Effector memory CD4-positive, alpha-beta T cell (primary cell): ENCODE measurements around the gene SLC27A1.

Experiments
- DNase-seq, 3 donors: peaks; one replicate each; pipeline ENCODE4 v3.0.0-alpha.2; 2020
- H3K27ac ChIP-seq: 2 replicates; pipeline ENCODE4 v1.7.0; 2013; ENCODE audit warnings: mild to moderate bottlenecking, low read length, moderate library complexity; ENCODE audit not compliant: insufficient read depth, poor library complexity, severe bottlenecking
- H3K27me3 ChIP-seq: replicated peaks from 2 replicates; pipeline ENCODE4 v1.7.0; 2013; ENCODE audit warnings: mild to moderate bottlenecking, low read length; ENCODE audit not compliant: insufficient read depth, control insufficient read depth, poor library complexity, severe bottlenecking
- H3K36me3 ChIP-seq: 2 replicates; pipeline ENCODE4 v1.7.0; 2013; ENCODE audit warnings: mild to moderate bottlenecking, low read length, moderate library complexity; ENCODE audit not compliant: control insufficient read depth, insufficient read depth
- H3K4me1 ChIP-seq: 2 replicates; pipeline ENCODE4 v1.7.0; 2013; ENCODE audit warnings: low read length, mild to moderate bottlenecking; ENCODE audit not compliant: control insufficient read depth, insufficient read depth, poor library complexity, severe bottlenecking
- H3K4me3 ChIP-seq: 2 replicates; pipeline ENCODE4 v1.7.0; 2013; ENCODE audit warnings: low read length, low read depth, mild to moderate bottlenecking; ENCODE audit not compliant: insufficient read depth, poor library complexity, severe bottlenecking
- H3K9me3 ChIP-seq: 2 replicates; pipeline ENCODE4 v1.7.0; 2013; ENCODE audit warnings: mild to moderate bottlenecking, low read length, moderate library complexity; ENCODE audit not compliant: control insufficient read depth

Gene SLC27A1

DNA sequence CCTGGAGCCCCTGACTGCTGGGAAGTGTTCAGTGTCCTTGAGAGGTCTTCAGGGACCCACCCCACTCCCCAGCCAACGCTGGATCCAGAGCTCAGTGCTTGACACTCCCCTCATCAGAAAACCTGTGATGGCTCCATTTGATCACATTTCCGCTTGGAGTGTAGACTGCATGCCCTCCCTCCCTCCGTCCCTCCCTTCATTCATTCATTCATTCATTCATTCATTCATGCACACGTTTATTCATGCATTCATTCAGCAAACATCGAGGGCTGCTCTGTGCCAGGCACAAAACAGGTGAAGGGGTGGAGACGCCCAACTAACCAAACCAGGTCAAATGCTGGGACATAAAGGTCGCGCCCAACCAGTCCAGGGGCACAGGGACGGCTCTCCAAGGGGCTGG is 54.8 kb downstream of the SLC27A1 start:
- DNase-seq: no peak
- H3K4me3 ChIP-seq: no peak overlapping the region
- no peaks in the 10 kb centered on the region for H3K27me3 ChIP-seq
- no peak overlapping the region for H3K27ac ChIP-seq
- H3K9me3 ChIP-seq: no peaks in the 10 kb centered on the region
- H3K36me3 ChIP-seq: no peaks in the 10 kb centered on the region
- H3K4me1 ChIP-seq: peaks cover 20% of the 10 kb centered on the region

DNA sequence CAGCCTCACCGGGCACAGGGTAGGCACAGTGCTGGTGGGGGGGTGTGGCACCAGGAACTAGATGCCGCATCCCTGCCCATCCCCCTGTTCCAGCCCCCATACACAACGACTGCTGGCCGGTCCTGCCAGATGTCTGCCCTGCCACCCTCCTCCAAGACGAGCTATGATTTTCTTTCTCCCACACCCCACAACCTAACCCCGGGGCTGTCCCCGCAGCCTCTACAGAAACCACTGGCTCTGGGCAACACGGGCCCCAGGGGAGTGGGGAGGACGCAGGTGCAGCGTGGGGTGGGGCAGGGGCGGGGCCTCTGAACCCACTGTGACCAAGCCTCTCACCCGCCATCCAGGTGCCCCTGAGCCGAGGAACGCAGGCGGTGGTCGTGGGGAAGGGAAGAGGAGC is 56.6 kb downstream of the SLC27A1 start:
- Histone ChIP-seq H3K4me3 (no peak overlapping the region), H3K36me3 (no peaks in the 10 kb centered on the region), H3K9me3 (no peaks in the 10 kb centered on the region), H3K4me1 (peaks cover 20% of the 10 kb centered on the region), H3K27ac (no peak overlapping the region), H3K27me3 (no peaks in the 10 kb centered on the region)
- no peak for DNase-seq

DNA sequence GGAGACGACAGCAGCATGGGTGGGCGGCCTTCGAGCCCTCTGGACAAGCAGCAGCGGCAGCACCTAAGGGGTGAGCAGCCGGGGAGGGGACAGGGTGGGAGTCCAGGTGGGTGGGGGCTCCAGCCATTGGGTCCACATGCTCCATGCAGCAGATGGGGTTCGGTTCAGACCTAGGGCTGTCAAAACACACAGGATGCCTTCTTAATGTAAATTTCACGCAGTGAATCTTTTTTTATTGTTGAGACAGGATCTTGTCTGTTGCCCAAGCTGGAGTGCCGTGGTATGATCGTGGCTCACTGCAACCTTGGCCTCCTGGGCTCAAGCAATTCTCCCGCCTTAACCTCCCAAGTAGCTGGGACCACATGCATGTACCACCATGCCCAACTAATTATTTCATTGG is 57.0 kb downstream of the SLC27A1 start:
- no peaks in the 10 kb centered on the region for H3K36me3 ChIP-seq
- H3K9me3 ChIP-seq: no peaks in the 10 kb centered on the region
- H3K4me1 ChIP-seq: peaks cover 20% of the 10 kb centered on the region
- H3K27ac ChIP-seq: no peak overlapping the region
- DNase-seq: no peak
- no peak overlapping the region for H3K4me3 ChIP-seq
- no peaks in the 10 kb centered on the region for H3K27me3 ChIP-seq

DNA sequence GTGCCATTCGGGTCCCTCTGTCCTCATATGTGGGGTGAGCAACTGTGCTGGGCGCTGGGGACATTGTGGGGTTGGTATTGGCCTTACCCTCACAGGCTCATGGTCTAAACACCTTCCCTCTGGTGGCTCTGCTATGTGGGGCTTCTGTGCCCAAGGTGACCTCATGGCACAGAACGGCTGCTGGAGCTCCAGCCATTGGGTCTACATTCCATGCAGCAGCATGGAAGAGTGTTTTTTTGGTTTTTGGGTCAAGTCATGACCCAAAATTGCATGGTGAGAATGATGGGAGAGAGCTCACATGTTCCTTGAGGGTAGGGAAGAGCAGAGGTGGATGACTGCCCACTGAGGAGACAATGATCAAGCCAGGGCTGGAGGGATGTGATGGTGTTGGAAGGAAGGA is 58.3 kb downstream of the SLC27A1 start:
- Histone ChIP-seq H3K4me3 (no peak overlapping the region), H3K27ac (no peak overlapping the region), H3K36me3 (no peaks in the 10 kb centered on the region), H3K27me3 (no peaks in the 10 kb centered on the region), H3K4me1 (peaks cover 9% of the 10 kb centered on the region), H3K9me3 (no peaks in the 10 kb centered on the region)
- DNase-seq: no peak

DNA sequence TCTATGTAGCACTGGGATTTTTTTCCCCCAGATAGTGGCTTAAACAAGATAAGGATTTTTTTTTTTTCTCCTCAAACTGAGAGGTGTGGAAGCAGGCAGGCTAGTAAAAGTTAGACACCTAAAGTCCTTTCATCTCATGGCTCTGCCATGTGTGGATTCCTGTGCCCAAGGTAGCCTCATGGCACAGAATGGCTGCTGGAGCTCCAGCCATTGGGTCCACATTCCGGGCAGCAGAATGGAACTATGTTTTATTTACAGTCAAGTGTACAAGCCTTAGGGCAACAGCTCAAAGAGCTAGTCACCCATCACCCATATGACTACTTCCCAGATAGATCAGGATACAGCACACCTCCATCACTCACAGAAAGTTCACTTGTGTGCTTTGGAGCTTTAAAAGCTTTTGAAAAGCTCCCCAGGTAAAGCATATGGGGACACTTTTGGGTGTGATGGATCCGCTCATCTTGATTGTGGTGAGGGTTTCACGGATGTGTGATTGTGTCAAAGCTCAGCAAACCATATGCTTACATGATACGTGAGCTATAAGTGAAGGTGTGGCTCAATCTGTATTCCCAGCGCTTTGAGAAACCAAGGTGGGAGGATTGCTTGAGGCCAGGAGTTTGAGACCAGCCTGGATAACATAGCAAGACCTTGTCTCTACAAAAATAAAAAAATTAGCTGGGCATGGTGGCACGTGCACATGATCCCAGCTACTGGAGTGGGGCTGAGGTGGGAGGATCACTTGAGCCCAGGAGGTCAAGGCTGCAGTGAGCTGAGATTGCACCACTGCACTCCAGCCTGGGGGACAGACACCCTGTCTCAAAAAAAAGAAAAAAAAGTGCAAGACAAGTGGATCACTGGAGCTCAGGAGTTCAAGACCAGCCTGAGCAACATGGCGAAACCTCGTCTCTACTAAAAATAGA is 59.2 kb downstream of the SLC27A1 start:
- H3K27me3 ChIP-seq: no peaks in the 10 kb centered on the region
- peaks cover 5% of the 10 kb centered on the region for H3K4me1 ChIP-seq
- no peak for DNase-seq
- H3K27ac ChIP-seq: no peak overlapping the region
- no peaks in the 10 kb centered on the region for H3K9me3 ChIP-seq
- H3K36me3 ChIP-seq: no peaks in the 10 kb centered on the region
- H3K4me3 ChIP-seq: no peak overlapping the region

DNA sequence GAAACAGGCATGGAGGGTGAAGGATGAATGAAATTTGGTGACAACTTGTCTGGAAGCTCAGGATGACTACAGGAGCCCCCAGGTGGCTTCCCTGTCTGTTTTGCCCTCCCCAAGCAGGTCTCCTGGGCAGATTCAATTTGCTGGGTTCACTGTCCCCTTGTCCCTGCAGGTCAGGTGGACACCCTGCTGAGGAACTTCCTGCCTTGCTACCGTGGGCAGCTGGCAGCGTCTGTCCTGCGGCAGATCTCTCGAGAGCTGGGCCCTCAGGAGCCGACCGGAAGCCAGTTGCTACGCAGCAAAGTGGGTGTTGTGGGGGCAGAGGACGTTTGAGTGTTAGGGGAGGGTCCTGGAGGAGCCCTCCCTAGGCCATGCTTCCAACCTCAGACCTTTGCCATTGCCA is 60.3 kb downstream of the SLC27A1 start:
- no peaks in the 10 kb centered on the region for H3K27me3 ChIP-seq

DNA sequence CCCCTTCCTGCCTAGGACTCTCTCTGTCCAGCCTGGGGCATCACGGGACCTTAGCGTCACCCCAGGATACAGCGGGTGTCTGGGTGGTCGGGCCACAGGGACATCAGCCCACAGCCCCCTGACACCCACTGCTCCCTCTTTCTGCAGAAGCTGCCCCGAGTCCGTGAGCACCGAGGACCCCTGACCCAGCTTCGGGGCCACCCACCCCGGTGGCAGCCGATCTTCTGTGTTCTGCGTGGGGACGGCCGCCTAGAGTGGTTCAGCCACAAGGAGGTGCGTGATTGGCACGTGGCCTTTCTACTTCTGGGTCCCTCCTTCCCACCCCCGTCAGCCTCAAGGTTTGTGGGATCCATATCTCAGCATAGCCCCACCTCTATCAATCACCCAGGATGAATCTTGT is 61.8 kb downstream of the SLC27A1 start:
- Histone ChIP-seq H3K27me3 (no peaks in the 10 kb centered on the region), H3K4me3 (no peak overlapping the region)

More for the DNA sequence above, 60.3 kb downstream of the SLC27A1 start:
- no peaks in the 10 kb centered on the region for H3K9me3 ChIP-seq
- no peak overlapping the region for H3K27ac ChIP-seq
- H3K4me1 ChIP-seq: peaks cover 5% of the 10 kb centered on the region
- H3K4me3 ChIP-seq: no peak overlapping the region
- no peaks in the 10 kb centered on the region for H3K36me3 ChIP-seq
- DNase-seq: no peak

DNA sequence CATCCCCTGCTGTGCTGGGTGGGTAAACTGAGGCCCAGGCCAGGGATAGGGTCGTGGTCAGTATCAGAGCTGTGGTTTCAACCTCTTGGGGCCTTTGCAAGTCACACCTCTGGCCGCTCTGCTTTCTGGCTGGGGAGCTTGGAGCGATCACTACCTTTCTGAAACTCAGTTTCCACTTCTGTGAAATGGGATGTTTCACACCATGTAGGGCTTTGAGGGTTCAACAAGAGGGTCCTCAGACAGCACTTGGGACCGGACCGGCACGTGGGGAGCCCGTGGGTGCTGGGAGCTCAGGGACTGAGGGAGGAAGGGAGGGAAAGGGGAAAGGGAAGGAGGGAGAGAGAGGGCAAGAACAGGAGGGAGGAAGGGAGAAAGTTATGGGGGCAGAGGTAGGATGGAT is 62.2 kb downstream of the SLC27A1 start:
- H3K27ac ChIP-seq: no peak overlapping the region
- H3K36me3 ChIP-seq: no peaks in the 10 kb centered on the region
- no peaks in the 10 kb centered on the region for H3K9me3 ChIP-seq
- no peak for DNase-seq
- H3K27me3 ChIP-seq: no peaks in the 10 kb centered on the region
- H3K4me1 ChIP-seq: no peaks in the 10 kb centered on the region
- H3K4me3 ChIP-seq: no peak overlapping the region

More for the DNA sequence above, 61.8 kb downstream of the SLC27A1 start:
- H3K36me3 ChIP-seq: no peaks in the 10 kb centered on the region
- no peaks in the 10 kb centered on the region for H3K4me1 ChIP-seq
- H3K9me3 ChIP-seq: no peaks in the 10 kb centered on the region
- H3K27ac ChIP-seq: no peak overlapping the region
- DNase-seq: no peak

DNA sequence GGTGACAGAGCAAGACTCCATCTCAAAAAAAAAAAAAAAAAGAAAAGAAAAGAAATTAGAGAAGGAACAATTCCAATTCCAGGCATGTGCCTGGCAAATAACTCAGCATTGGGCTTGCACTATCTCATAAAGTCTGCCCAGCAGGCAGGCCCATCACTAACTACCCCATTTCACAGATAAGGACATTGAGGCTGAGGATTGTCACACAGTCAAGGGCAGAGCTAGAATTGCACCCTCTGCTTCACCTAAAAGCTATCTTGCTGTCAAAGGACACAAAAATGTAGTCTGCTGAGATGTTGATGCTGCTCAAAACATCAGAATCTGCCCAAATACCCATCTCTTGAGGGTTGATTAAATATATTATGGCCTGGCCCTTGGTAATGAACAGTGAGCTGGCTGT is 64.4 kb downstream of the SLC27A1 start:
- no peak overlapping the region for H3K4me3 ChIP-seq
- no peaks in the 10 kb centered on the region for H3K36me3 ChIP-seq
- no peak overlapping the region for H3K27ac ChIP-seq
- H3K4me1 ChIP-seq: peaks cover 8% of the 10 kb centered on the region
- no peaks in the 10 kb centered on the region for H3K27me3 ChIP-seq
- H3K9me3 ChIP-seq: no peaks in the 10 kb centered on the region
- no peak for DNase-seq

DNA sequence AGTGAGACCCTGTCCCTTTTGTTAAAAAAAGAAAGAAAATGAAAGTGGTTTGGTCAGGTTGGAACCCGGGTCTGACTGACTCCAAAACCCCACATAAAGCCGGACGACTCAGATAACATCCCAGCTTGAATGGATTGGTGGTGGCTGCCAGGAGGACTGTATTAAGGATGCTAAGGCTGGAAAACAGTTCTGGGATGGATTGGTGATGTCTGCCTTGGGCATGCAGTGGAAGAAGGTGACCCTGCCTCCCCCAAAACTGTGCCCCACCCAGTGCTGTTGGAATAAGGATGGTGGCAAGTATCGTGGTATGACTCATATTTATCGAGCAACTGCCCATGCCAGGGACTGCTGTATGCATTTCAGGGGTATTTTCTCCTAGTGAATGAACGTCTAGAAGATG is 66.6 kb downstream of the SLC27A1 start:
- Histone ChIP-seq H3K9me3 (no peaks in the 10 kb centered on the region), H3K36me3 (no peaks in the 10 kb centered on the region), H3K27me3 (no peaks in the 10 kb centered on the region), H3K4me3 (no peak overlapping the region), H3K4me1 (peaks cover 8% of the 10 kb centered on the region), H3K27ac (no peak overlapping the region)
- DNase-seq: no peak
